HG03159 (cell line): ENCODE data around the gene FYN.

Source experiments
- ATAC-seq: cut with Tn5 transposase; IDR thresholded peaks from one replicate; pipeline ENCODE4 v1.9.1; 2021; ENCODE audit warnings: mild to moderate bottlenecking, moderate library complexity; ENCODE audit not compliant: unreplicated experiment

The FYN gene

DNA sequence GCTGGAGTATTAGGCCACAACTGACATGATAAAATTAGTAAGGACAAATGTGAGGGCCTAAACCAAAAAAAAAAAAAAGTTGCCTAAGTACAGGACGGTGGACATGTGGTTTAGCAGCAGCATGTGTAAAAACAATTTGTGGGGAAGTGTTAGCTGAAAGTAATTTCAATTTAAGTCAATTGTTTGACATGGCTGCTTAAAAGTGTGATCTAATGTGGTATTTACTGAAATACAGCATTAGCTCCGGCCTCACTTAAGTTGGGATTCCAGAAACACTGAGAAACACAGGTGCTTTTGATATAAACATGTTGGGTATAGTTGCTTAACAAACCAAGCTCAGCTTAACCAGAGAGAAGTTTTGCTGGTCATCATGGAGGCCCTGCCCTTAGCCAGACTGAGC, 119.7 kb downstream of the FYN start:
- no peak for ATAC-seq

DNA sequence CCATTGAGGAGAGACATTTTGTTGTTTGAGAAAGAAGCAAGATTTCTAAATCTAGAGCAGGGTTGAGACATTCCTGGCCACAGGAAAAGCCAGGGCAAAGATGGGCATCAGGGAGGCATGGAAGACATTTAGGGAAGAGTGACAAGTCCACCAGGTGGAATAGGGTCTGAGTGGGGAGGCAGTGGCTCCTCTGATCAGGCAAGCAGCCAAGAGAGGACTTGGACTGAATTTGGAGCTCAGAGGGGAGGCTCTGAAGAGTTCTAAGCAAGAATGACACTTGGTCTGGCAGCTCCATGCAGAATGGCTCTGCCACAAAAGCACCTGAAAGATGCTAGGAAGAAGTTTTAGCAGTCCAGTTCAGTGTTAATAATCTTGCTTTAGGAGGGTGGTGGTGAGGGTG, 120.8 kb downstream of the FYN start:
- ATAC-seq, result no peak

DNA sequence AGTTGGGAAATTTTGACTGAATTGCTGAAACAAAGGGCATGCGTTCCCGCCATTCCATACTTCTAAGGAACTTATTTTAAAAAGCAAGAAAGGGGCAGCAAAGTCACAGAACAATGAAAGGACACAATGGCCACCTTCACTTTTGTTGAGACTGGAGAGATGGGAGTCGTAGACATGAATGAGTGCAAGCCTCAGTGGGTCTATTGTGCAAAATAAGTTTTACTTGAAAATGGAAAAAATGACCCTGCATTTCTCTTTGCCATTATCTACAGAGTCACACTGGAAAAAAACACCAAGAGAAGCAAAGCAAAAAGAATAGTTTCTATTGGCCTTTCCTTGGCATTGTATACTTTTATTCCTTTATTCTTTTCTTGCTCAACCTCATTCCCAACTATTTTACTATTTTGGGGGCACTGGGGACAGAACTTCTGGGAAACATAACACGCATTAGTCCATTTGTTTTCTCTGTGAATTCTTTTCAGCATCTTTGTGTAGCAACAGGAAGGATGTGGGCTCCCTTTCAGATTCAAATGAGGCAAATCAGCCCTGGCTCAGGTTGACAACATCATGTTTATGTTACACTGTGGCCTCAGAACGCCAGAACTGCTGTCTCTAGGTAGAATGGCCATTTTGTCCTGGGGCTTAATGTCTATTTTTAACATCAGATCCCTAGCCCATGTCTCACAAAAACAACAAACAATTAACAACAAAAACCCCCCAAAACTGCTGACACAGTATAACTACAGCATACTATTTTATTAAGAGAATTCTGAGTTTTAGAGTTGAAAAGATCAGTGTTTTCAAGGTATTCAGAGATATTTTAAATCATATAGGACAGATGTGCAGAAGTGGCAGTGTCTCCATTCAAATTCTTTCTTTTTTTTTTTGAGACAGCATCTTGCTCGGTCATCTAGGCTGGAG, 122.2 kb downstream of the FYN start:
- ATAC-seq, result peak; percentile 90

- no peak for ATAC-seq
These were observed 123.1 kb downstream of the FYN start for GRCh38 chr6:111750153-111750552.

DNA sequence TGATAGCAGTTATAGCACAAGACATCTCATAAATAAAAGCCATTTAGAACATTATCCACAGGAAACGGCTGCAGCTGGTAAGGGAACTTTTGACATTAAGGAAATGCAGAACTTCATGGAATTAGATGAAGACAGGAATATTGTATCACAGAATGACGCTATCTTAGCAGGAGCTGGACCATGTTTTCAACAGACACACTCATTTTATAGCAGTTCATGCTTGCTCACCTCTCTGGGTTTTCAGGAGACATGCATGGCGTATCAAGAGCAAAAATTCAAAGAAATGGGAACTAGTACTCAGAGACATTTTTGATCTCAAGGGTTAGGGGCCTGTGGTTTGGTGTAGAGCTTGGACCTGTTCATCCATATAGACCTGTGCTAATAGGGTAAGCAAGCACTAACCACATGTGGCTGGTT, 125.0 kb downstream of the FYN start:
- peak; percentile 41 for ATAC-seq

GRCh38 chr6:111747829-111748228, 125.4 kb downstream of the FYN start:
- no peak for ATAC-seq

GRCh38 chr6:111747396-111747795, 125.9 kb downstream of the FYN start:
- ATAC-seq, result no peak

GRCh38 chr6:111746983-111747382, 126.3 kb downstream of the FYN start:
- ATAC-seq, result no peak

- ATAC-seq, result no peak
These were observed 127.6 kb downstream of the FYN start for GRCh38 chr6:111745636-111746035.

DNA sequence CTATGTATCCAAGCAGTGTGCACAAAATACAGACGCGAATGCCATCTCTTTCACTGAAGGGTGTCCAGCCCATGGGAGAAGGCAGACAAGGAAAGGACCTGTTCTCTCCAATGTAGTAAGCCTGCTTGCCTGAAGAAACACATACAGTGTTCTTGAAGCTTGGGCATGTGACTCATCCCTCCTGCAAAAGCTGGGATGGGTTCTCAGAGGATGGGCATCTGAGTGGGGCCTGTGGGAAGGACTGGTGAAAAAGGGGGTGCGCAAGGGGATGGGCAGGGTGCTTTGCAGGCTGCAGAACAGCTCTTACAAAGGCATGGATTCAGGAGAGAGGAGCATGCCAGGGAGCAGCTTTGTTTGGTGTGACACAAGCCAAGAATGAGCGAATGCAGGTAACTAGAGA, 128.1 kb downstream of the FYN start:
- no peak for ATAC-seq

GRCh38 chr6:111743862-111744692, 129.2 kb downstream of the FYN start:
- ATAC-seq, result no peak

GRCh38 chr6:111743360-111743759, 129.9 kb downstream of the FYN start:
- no peak for ATAC-seq

DNA sequence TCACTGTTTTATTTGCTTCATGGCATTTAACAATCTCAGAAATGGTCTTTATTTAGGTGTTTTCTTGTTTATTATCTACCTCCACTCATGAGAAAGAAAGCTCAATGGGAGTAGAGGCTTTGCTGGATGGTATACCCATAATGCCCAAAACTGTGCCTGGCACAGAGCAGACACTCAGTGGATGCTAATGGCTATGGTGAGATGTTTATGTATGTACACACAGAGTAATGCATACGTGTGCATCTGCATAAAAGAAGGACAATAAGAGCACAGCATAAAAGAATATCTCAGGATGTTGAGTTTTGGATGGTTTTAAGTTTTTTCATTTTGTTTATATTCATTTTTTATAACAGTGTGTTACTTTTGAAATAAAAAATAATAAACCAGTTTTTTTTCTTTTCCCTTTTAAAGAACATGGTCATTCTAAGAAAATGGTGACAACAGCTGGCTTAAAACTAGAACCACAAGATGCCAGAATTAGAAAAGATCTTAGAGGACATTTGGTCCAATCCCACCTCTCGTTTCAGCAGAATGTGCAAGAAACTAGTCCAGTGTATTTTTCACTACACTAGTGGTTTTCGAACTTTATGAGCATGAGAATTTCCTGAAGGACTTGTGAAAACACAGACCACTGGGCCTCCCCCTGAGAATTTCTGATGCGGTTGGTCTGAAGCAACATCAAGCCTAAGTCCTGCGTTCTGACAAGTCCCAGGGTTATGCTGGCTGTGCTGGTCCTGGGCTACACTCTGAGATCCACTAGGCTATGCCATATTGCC, 131.9 kb downstream of the FYN start:
- ATAC-seq, result no peak

GRCh38 chr6:111740506-111740905, 132.7 kb downstream of the FYN start:
- ATAC-seq, result no peak

GRCh38 chr6:111739257-111739696, 134.0 kb downstream of the FYN start:
- peak; percentile 52 for ATAC-seq

DNA sequence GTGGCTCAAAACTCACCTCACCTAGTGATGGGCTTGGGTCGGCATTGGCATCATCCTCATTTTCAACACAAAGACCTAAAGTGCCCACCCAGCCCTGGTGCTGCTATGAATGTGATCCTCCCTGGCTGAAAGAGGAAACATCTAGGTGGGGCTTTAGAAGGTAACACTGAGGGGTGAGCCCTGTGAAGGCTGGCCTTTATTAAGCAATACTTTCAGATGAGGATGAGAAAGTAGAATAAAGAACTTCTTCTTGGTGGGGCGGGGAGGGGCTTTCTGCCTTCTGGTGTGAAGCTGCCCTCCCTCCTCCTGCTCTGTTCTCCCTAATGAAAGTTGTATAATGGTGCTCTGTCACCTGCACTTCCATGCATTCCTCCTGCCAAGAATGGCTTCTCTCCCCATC, 134.6 kb downstream of the FYN start:
- no peak for ATAC-seq

DNA sequence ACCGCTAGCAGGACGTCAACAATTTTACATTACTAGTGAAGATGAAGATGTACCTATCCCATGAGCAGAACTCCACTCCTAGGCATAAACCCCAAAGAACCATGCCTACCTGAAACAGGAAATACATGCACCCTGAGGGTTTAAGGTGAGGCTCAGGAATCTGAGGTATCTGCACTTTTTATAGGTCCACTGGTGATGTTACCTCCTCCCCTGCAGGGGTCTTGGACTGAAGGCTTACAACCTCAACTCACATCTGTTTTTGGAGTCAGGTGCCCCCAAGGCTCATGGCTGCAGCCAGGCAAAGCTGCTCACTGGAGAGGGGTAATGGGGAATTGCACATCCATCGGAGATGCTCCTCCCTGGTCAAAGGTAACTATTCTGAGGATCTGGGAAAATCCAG, 135.1 kb downstream of the FYN start:
- ATAC-seq, result no peak

GRCh38 chr6:111737065-111737521, 136.2 kb downstream of the FYN start:
- ATAC-seq, result no peak

GRCh38 chr6:111736005-111736608, 137.1 kb downstream of the FYN start:
- no peak for ATAC-seq
